CD14-positive monocyte (primary cell): ENCODE measurements around the gene UNC13B. TPM values are rescaled to one million over a fixed set of nuclear protein-coding genes. Genes with fewer than 3 reads are reported as not detected.

Experiments
- DNase-seq, 3 donors: peaks; one replicate each; pipeline ENCODE4 v3.0.0-alpha.2; 2011 to 2022
- H2AFZ ChIP-seq: 2 replicates; pipeline ENCODE4 v1.6.0; 2012; ENCODE audit warnings: mild to moderate bottlenecking, low read depth, low read length, inconsistent platforms; ENCODE audit not compliant: insufficient read depth, poor library complexity, severe bottlenecking
- H3K27ac ChIP-seq, 2 donors: 1 replicate in 1 of 2; 2 replicates in 1 of 2; pipeline ENCODE4 v1.5.1; 2012 to 2013; ENCODE audit warnings: low read length in 2 of 2, control low read depth in 1 of 2, inconsistent platforms in 1 of 2, low read depth in 1 of 2, mild to moderate bottlenecking in 1 of 2
- H3K27me3 ChIP-seq, 2 donors: one replicate each; pipeline versions ENCODE4 v1.6.0 to v1.6.1; 2011 to 2013; ENCODE audit warnings: low read length in 2 of 2; ENCODE audit not compliant: control insufficient read depth in 2 of 2, insufficient read depth in 2 of 2
- H3K36me3 ChIP-seq, 2 donors: replicated peaks in 1 of 2; 1 replicate in 1 of 2; 2 replicates in 1 of 2; pipeline versions ENCODE4 v1.5.1 to v1.6.1; 2012 to 2013; ENCODE audit warnings: low read length in 2 of 2, control low read depth in 1 of 2, inconsistent platforms in 1 of 2, mild to moderate bottlenecking in 1 of 2; ENCODE audit not compliant: insufficient read depth in 2 of 2, control insufficient read depth in 1 of 2
- H3K4me1 ChIP-seq, 2 donors: 1 replicate in 1 of 2; 2 replicates in 1 of 2; pipeline versions ENCODE4 v1.5.1 to v1.6.1; 2012 to 2013; ENCODE audit warnings: low read length in 2 of 2, control low read depth in 1 of 2, inconsistent platforms in 1 of 2, mild to moderate bottlenecking in 1 of 2, moderate library complexity in 1 of 2; ENCODE audit not compliant: insufficient read depth in 2 of 2, control insufficient read depth in 1 of 2
- H3K4me2 ChIP-seq: replicated peaks from 2 replicates; pipeline ENCODE3; 2012; ENCODE audit warnings: low read length, moderate library complexity, mild to moderate bottlenecking; ENCODE audit not compliant: poor library complexity, severe bottlenecking; ENCODE audit errors: extremely low read depth
- H3K4me3 ChIP-seq, 3 experiments: fragments of 200-600 bp in 1 of 3; sonication (generic) in 1 of 3; replicated peaks in 1 of 3; 1 replicate in 2 of 3; 2 replicates in 1 of 3; pipeline ENCODE4 v1.5.1; 2011 to 2013; ENCODE audit warnings: low read length in 3 of 3, mild to moderate bottlenecking in 3 of 3, control low read depth in 2 of 3, low read depth in 2 of 3, inconsistent platforms in 1 of 3, moderate library complexity in 1 of 3
- H3K79me2 ChIP-seq: 2 replicates; pipeline ENCODE4 v1.6.0; 2012; ENCODE audit warnings: mild to moderate bottlenecking, control low read depth, inconsistent platforms, low read length, moderate library complexity; ENCODE audit not compliant: insufficient read depth
- H3K9ac ChIP-seq: 2 replicates; pipeline ENCODE4 v1.6.0; 2017; ENCODE audit warnings: low read length, mild to moderate bottlenecking; ENCODE audit not compliant: insufficient read depth, poor library complexity, severe bottlenecking
- H3K9me3 ChIP-seq, 2 donors: replicated peaks in 1 of 2; 1 replicate in 1 of 2; 2 replicates in 1 of 2; pipeline versions ENCODE4 v1.5.1 to v1.6.1; 2012 to 2013; ENCODE audit warnings: low read length in 2 of 2, control low read depth in 1 of 2; ENCODE audit not compliant: control insufficient read depth in 1 of 2, insufficient read depth in 1 of 2
- H4K20me1 ChIP-seq: 2 replicates; pipeline ENCODE4 v1.6.0; 2012; ENCODE audit warnings: mild to moderate bottlenecking, low read length, control low read depth, moderate library complexity; ENCODE audit not compliant: insufficient read depth
- H3K27ac Mint-ChIP-seq, 7 donors: one replicate each; pipeline ENCODE4 v1.8.0; 2020; ENCODE audit warnings: mild to moderate bottlenecking in 7 of 7, mixed read lengths in 7 of 7, moderate library complexity in 6 of 7, inconsistent platforms in 2 of 7
- H3K27me3 Mint-ChIP-seq, 3 donors: one replicate each; pipeline ENCODE4 v1.8.0; 2021 to 2022; ENCODE audit warnings: low read depth in 3 of 3, mild to moderate bottlenecking in 3 of 3, mixed read lengths in 3 of 3, moderate library complexity in 3 of 3, inconsistent platforms in 1 of 3
- H3K36me3 Mint-ChIP-seq, 2 donors: one replicate each; pipeline ENCODE4 v1.8.0; 2020; ENCODE audit warnings: mixed read lengths in 2 of 2, inconsistent platforms in 1 of 2, mild to moderate bottlenecking in 1 of 2
- H3K4me1 Mint-ChIP-seq: one replicate; pipeline ENCODE4 v1.8.0; 2020; ENCODE audit warnings: mild to moderate bottlenecking, mixed read lengths
- H3K4me3 Mint-ChIP-seq, 2 donors: one replicate each; pipeline ENCODE4 v1.8.0; 2020; ENCODE audit warnings: mild to moderate bottlenecking in 2 of 2, mixed read lengths in 2 of 2, moderate library complexity in 1 of 2
- H3K9me3 Mint-ChIP-seq, 7 donors: one replicate each; pipeline ENCODE4 v1.8.0; 2020 to 2022; ENCODE audit warnings: mixed read lengths in 7 of 7, mild to moderate bottlenecking in 6 of 7, moderate library complexity in 6 of 7, inconsistent platforms in 2 of 7
- CTCF ChIP-seq: fragments of 200-600 bp; IDR thresholded peaks from one replicate; pipeline ENCODE4 v1.8.0; 2022; ENCODE audit warnings: antibody characterized with exemption, mild to moderate bottlenecking
- WGBS: methylation state at CpG from one replicate; pipeline ENCODE4 v1.1.5; 2013; ENCODE audit warnings: missing lambda C conversion rate; ENCODE audit not compliant: insufficient coverage; 5-methylcytosine and 5-hydroxymethylcytosine counted together
- intact Hi-C, 2 donors: fragments of 100-400 bp; cut with micrococcal nuclease; formaldehyde crosslinking; loops; one replicate each; pipeline versions ENCODE4 v1.15.0 to v1.15.1; 2023
- polyA plus RNA-seq, 3 donors: library from polyadenylated mRNA; depleted of rRNA in 1 of 3; unstranded in 2 of 3; stranded (reverse) in 1 of 3; fragments of 300-500 nt in 2 of 3; fragments of >200 nt in 1 of 3; fragmentation: Illumina TruSeq in 2 of 3; gene quantifications; 1 replicate in 2 of 3; 2 replicates in 1 of 3; pipeline ENCODE4 v1.2.3, GENCODE V29; 2012 to 2021

Gene UNC13B
- polyA plus RNA-seq, 3 donors: 0.41 to 0.81 (median 0.66) TPM

GRCh38 chr9:35313916-35314315 is 152.1 kb downstream of the UNC13B start:
- Histone ChIP-seq H3K4me3 (no peak overlapping the region), H2AFZ (no peak overlapping the region), H3K9me3 (no peaks in the 10 kb centered on the region), H3K4me2 (no peak overlapping the region), H3K79me2 (no peaks in the 10 kb centered on the region), H3K4me1 (no peaks in the 10 kb centered on the region), H4K20me1 (no peaks in the 10 kb centered on the region), H3K36me3 (no peaks in the 10 kb centered on the region), H3K27me3 (no peaks in the 10 kb centered on the region), H3K27ac (no peak overlapping the region), H3K9ac (no peak overlapping the region)
- Mint-ChIP-seq H3K27ac (no peak overlapping the region), H3K4me1 (no peaks in the 10 kb centered on the region), H3K36me3 (no peaks in the 10 kb centered on the region), H3K4me3 (no peak overlapping the region), H3K27me3 (no peaks in the 10 kb centered on the region), H3K9me3 (no peaks in the 10 kb centered on the region)
- DNase-seq: no peak
- TF ChIP-seq CTCF: no peak
- intact Hi-C loops: no loop called here
- WGBS: 100% methylated on average over 2 of the region's 4 CpGs

- WGBS: no CpG with 5 or more reads among the region's 1 CpG
- DNase-seq: no peak
- H3K4me2 ChIP-seq: no peak overlapping the region
- peaks cover 0 to 3% (median 0%) of the 10 kb centered on the region in 7 donors for H3K9me3 Mint-ChIP-seq
- H3K4me3 Mint-ChIP-seq: no peak overlapping the region
- H3K4me3 ChIP-seq: no peak overlapping the region
- no peak overlapping the region for H3K27ac Mint-ChIP-seq
- H3K4me1 Mint-ChIP-seq: peaks cover 4% of the 10 kb centered on the region
- no peaks in the 10 kb centered on the region for H4K20me1 ChIP-seq
- no peak overlapping the region for H2AFZ ChIP-seq
- H3K27ac ChIP-seq: no peak overlapping the region
- H3K9ac ChIP-seq: no peak overlapping the region
- H3K79me2 ChIP-seq: no peaks in the 10 kb centered on the region
- no peaks in the 10 kb centered on the region for H3K9me3 ChIP-seq
- no peaks in the 10 kb centered on the region for H3K36me3 Mint-ChIP-seq
- intact Hi-C loops: no loop called here
- no peaks in the 10 kb centered on the region for H3K27me3 ChIP-seq
- H3K4me1 ChIP-seq: no peaks in the 10 kb centered on the region
- H3K27me3 Mint-ChIP-seq: peaks cover 0 to 1% (median 0%) of the 10 kb centered on the region in 3 donors
- no peak for TF ChIP-seq CTCF
- no peaks in the 10 kb centered on the region for H3K36me3 ChIP-seq
These were observed 156.9 kb downstream of the UNC13B start for GRCh38 chr9:35318741-35319140.
